OCI-LY1 (cell line): ENCODE data around the gene ZNF626.
"Not testable (repeated sequence)": the region's sequence is repeated elsewhere in the genome, so short reads cannot be mapped to it uniquely, and the experiment has no call there.

Experiments
- H2AFZ ChIP-seq: fragments of 200-600 bp; sonication (generic), shearing (Covaris generic); 2 replicates; pipeline ENCODE4 v1.6.0; 2014; ENCODE audit warnings: antibody characterized with exemption, mild to moderate bottlenecking, low read length
- H3F3A ChIP-seq: fragments of 200-600 bp; sonication (generic), shearing (Covaris generic); 2 replicates; pipeline ENCODE4 v1.6.0; 2014; ENCODE audit warnings: mild to moderate bottlenecking, antibody characterized with exemption, low read length, moderate library complexity; ENCODE audit not compliant: insufficient read depth
- H3K27ac ChIP-seq: fragments of 200-600 bp; sonication (generic); 2 replicates; pipeline ENCODE4 v1.5.1; 2014; ENCODE audit warnings: low read length, mixed run types, mild to moderate bottlenecking, low read depth; ENCODE audit not compliant: poor library complexity, severe bottlenecking
- H3K27me3 ChIP-seq: fragments of 200-600 bp; sonication (generic); 2 replicates; pipeline ENCODE4 v1.6.0; 2014; ENCODE audit warnings: antibody characterized with exemption, mild to moderate bottlenecking, low read length, moderate library complexity; ENCODE audit not compliant: insufficient read depth
- H3K36me3 ChIP-seq: fragments of 200-600 bp; sonication (generic); 2 replicates; pipeline ENCODE4 v1.6.1; 2014; ENCODE audit warnings: mild to moderate bottlenecking, antibody characterized with exemption, low read length, moderate library complexity, mixed read lengths; ENCODE audit not compliant: insufficient read depth
- H3K4me1 ChIP-seq: fragments of 200-600 bp; sonication (generic); 2 replicates; pipeline ENCODE4 v1.5.1; 2014; ENCODE audit warnings: mild to moderate bottlenecking, low read length, moderate library complexity; ENCODE audit not compliant: insufficient read depth, severe bottlenecking
- H3K4me2 ChIP-seq: fragments of 200-600 bp; sonication (generic), shearing (Covaris generic); 2 replicates; pipeline ENCODE4 v1.6.1; 2014; ENCODE audit warnings: low read length
- H3K4me3 ChIP-seq: fragments of 200-600 bp; sonication (generic); 2 replicates; pipeline ENCODE4 v1.5.1; 2014; ENCODE audit warnings: low read length, low read depth, mild to moderate bottlenecking, mixed read lengths; ENCODE audit not compliant: poor library complexity, severe bottlenecking
- H3K79me2 ChIP-seq: fragments of 200-600 bp; shearing (Covaris generic); 2 replicates; pipeline ENCODE4 v1.6.1; 2016; ENCODE audit warnings: mixed run types, low read length, mixed read lengths; ENCODE audit not compliant: insufficient read depth
- H3K9ac ChIP-seq: fragments of 200-600 bp; sonication (generic), shearing (Covaris generic); 2 replicates; pipeline ENCODE4 v1.6.1; 2014; ENCODE audit warnings: mild to moderate bottlenecking, low read length, mixed read lengths
- H3K9me2 ChIP-seq: fragments of 200-600 bp; sonication (generic), shearing (Covaris generic); 2 replicates; pipeline ENCODE4 v1.6.1; 2014; ENCODE audit warnings: low read depth, mild to moderate bottlenecking, low read length, mixed read lengths
- H3K9me3 ChIP-seq: fragments of 200-600 bp; shearing (Covaris generic); 2 replicates; pipeline ENCODE4 v1.6.1; 2014; ENCODE audit warnings: low read length, mixed read lengths
- H4K20me1 ChIP-seq: fragments of 200-600 bp; sonication (generic), shearing (Covaris generic); 2 replicates; pipeline ENCODE4 v1.6.0; 2016; ENCODE audit warnings: mild to moderate bottlenecking, low read length; ENCODE audit not compliant: insufficient read depth
- CTCF ChIP-seq: fragments of 200-600 bp; sonication (generic), shearing (Covaris generic); IDR thresholded peaks from 2 replicates; pipeline ENCODE4 v1.5.1; 2017; ENCODE audit warnings: mild to moderate bottlenecking, antibody characterized with exemption, low read length, moderate library complexity, mixed read lengths
- EZH2 ChIP-seq: fragments of 200-600 bp; sonication (generic), shearing (Covaris generic); IDR thresholded peaks from 2 replicates; pipeline ENCODE4 v1.8.0; 2017; ENCODE audit warnings: borderline replicate concordance, mixed run types, mild to moderate bottlenecking, antibody characterized with exemption, low read length, moderate library complexity, mixed read lengths

The ZNF626 gene

GRCh38 chr19:20664901-20665781, 3.8 kb upstream of the ZNF626 start:
- Histone ChIP-seq H3K4me3 (no peak overlapping the region), H3F3A (no peaks in the 10 kb centered on the region), H3K9ac (no peak overlapping the region)

GRCh38 chr19:20664475-20664874, 3.1 kb upstream of the ZNF626 start:
- H3F3A ChIP-seq, H3K4me1 ChIP-seq, H3K9ac ChIP-seq, H3K4me2 ChIP-seq, H3K9me3 ChIP-seq, H2AFZ ChIP-seq, H3K79me2 ChIP-seq, H3K4me3 ChIP-seq, H3K27me3 ChIP-seq, H3K9me2 ChIP-seq, H4K20me1 ChIP-seq, H3K27ac ChIP-seq, H3K36me3 ChIP-seq: not testable (repeated sequence)

More at GRCh38 chr19:20664901-20665781, 3.8 kb upstream of the ZNF626 start:
- Histone ChIP-seq H3K27me3 (no peaks in the 10 kb centered on the region), H3K4me1 (no peaks in the 10 kb centered on the region), H3K9me2 (no peaks in the 10 kb centered on the region), H3K79me2 (no peaks in the 10 kb centered on the region), H3K36me3 (no peaks in the 10 kb centered on the region), H3K27ac (no peak overlapping the region), H3K9me3 (no peaks in the 10 kb centered on the region), H3K4me2 (no peak overlapping the region), H2AFZ (no peak overlapping the region), H4K20me1 (no peaks in the 10 kb centered on the region)
- no peak for TF ChIP-seq CTCF
- TF ChIP-seq EZH2 = no peak

DNA sequence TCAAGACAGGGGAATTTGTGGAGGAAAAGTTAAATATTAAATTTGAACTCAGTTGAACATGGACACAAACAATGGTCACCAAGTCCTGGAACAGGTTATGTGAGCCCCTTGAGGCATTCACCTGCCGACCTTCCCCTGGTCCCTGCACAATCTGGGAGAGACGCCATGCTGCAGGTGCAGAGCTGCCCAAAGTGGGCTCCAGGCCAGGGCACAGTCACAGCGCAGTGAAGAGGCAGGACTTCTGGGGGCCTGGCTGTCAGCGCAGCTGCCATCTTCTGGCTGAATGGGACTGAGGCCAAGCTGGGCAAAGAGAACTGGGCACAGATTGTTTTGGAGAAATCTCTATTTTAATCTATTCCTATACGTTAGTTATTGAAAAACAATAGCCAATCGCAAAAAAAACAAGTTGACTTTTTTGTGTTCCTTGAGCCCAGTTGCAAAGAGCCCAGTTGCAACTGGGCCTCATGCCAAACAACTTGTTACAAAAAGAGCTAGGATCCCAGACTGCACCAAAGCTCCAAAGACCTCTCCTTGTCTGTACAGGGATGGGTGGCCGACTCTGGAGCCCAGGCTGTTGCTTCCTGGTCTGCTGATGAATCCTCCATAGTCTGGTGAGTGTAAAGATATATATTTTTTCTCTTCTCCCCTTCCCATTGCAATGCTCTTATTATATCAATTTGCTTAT, 1.2 kb upstream of the ZNF626 start:
- H3K4me2 ChIP-seq = no peak overlapping the region
- no peaks in the 10 kb centered on the region for H3K27me3 ChIP-seq
- H2AFZ ChIP-seq = no peak overlapping the region
- H3K9ac ChIP-seq = no peak overlapping the region
- H3K36me3 ChIP-seq = no peaks in the 10 kb centered on the region
- no peak overlapping the region for H3K27ac ChIP-seq
- TF ChIP-seq EZH2 (no peak), CTCF (no peak)
- H3K9me2 ChIP-seq = no peaks in the 10 kb centered on the region
- H4K20me1 ChIP-seq = no peaks in the 10 kb centered on the region
- no peaks in the 10 kb centered on the region for H3K4me1 ChIP-seq
- no peak overlapping the region for H3K4me3 ChIP-seq
- no peaks in the 10 kb centered on the region for H3K79me2 ChIP-seq
- no peaks in the 10 kb centered on the region for H3K9me3 ChIP-seq
- H3F3A ChIP-seq = no peaks in the 10 kb centered on the region
